PC-3 (cell line): Measurements from ENCODE around the gene CDIP1.

Experiments used
- EZH2 ChIP-seq: fragments of 300-600 bp; sonication (generic); IDR thresholded peaks from one replicate; pipeline ENCODE4 v1.6.1; 2017; ENCODE audit warnings: antibody characterized with exemption, mild to moderate bottlenecking, low read length; ENCODE audit not compliant: unreplicated experiment
- EZH2phosphoT487 ChIP-seq: fragments of 300-600 bp; sonication (generic); IDR thresholded peaks from 2 replicates; pipeline ENCODE4 v1.6.1; 2018; ENCODE audit warnings: mild to moderate bottlenecking, antibody characterized with exemption, low read length, borderline replicate concordance
- TF ChIP-seq, protein P1 (sequence below): fragments of 300-600 bp; sonication (generic); conservative IDR thresholded peaks from 2 replicates; pipeline ENCODE4 v1.5.1; 2017; ENCODE audit warnings: antibody characterized with exemption, low read depth, mild to moderate bottlenecking, low read length

DNA sequence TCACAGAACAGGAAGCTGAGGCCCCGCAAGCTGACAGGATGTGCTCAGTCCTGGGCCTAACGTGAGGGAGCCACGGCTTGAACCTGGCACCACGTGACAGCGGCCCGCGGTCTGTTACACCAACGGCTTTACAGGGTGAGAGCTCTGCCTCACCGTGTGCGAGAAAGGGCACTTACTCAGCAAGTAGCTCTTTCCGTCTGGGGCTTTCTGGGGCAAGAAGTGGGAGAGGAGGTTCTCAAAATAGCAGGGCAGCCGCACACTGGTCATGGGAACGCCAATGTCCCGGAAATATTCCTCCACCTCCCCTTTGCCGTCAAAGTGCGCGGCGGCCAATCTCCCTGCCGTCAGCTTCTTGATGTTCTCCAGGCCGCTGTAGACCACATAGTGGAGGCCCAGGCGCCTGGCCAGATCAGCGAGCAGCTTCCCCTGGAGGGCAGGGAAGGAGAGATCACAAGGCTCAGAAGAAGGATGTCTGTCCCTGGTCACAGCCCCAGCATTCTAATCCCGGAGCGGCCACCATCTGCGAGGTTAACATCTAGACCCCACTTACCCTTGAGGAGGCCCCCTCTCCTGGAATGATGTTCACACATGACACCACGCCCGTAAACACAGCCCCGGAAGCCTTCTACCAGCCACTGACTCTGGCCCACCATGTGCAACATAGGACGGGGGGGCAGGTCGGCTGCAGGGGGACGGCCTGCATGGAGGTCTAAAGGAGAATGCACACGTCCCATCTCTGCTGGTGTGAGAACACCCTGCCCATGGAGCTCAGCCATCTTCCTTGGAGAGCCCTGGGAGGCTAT is 72.4 kb downstream of the CDIP1 start:
- TF ChIP-seq, protein P1, sequence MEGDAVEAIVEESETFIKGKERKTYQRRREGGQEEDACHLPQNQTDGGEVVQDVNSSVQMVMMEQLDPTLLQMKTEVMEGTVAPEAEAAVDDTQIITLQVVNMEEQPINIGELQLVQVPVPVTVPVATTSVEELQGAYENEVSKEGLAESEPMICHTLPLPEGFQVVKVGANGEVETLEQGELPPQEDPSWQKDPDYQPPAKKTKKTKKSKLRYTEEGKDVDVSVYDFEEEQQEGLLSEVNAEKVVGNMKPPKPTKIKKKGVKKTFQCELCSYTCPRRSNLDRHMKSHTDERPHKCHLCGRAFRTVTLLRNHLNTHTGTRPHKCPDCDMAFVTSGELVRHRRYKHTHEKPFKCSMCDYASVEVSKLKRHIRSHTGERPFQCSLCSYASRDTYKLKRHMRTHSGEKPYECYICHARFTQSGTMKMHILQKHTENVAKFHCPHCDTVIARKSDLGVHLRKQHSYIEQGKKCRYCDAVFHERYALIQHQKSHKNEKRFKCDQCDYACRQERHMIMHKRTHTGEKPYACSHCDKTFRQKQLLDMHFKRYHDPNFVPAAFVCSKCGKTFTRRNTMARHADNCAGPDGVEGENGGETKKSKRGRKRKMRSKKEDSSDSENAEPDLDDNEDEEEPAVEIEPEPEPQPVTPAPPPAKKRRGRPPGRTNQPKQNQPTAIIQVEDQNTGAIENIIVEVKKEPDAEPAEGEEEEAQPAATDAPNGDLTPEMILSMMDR = no peak
- TF ChIP-seq EZH2phosphoT487 = no peak
- TF ChIP-seq EZH2 = no peak
